Measurements from ENCODE around the gene TAMM41.
"Not testable (repeated sequence)": the region's sequence is repeated elsewhere in the genome, so short reads cannot be mapped to it uniquely, and the experiment has no call there.

The TAMM41 gene

DNA sequence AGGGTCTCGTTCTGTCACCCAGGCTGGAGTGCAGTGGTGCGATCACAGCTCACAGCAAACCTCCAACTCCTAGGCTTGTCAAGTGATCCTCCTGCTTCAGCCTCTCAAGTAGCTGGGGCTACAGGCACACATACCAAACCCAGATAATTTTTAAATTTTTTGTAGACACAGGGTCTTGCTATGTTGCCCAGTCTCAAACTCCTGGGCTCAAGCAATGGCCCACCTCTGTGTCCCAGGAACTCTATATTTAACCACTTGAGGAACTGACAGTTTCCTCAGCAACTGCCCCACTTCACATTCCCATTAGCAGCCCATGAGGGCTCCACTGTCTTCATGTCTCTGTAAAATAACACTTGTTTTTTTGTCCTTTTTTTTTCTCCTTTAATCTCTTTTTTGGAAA is 68.4 kb downstream of the TAMM41 start:
- Histone ChIP-seq H3K27ac (no peak overlapping the region), H3K4me3 (no peak overlapping the region), H3K36me3 (ENCODE audit: insufficient read depth, low read length) (no peaks in the 10 kb centered on the region), H3K9me3 (ENCODE audit: low read depth, low read length) (no peaks in the 10 kb centered on the region), H3K9ac (ENCODE audit: insufficient read length) (no peak overlapping the region)
- no peak for DNase-seq (ENCODE audit: low read depth, low spot score)
- TF ChIP-seq POLR2AphosphoS5 (IDR thresholded peaks at IDR 0.05; ENCODE audit: borderline replicate concordance, low read depth, low read length) (no peak), FOXP2 (optimal IDR thresholded peaks at IDR 0.05; ENCODE audit: control extremely low read depth, extremely low read length, insufficient read depth) (no peak), EZH2 (IDR thresholded peaks at IDR 0.05) (no peak)

DNA sequence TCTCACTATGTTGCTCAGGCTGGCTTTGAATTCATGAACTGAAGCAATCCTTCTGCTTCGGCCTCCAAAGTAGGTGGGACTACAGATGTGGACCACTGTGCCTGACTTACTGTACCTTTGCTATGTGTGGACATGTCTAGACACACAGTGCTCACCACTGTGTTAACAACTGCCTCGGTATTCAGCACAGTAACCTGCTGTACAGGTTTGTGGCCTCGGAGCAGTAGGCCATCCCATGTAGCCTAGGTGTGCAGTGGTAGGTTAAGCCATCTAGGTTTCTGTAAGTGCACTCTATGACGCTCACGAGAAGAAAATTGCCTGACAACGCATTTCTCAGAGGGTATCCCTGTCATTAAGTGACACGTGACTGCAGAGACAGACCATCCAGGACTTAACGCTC is 70.3 kb downstream of the TAMM41 start:
- no peaks in the 10 kb centered on the region for H3K9me3 ChIP-seq (ENCODE audit: low read depth, low read length)
- no peak overlapping the region for H3K9ac ChIP-seq (ENCODE audit: insufficient read length)
- H3K27ac ChIP-seq, result no peak overlapping the region
- H3K36me3 ChIP-seq (ENCODE audit: insufficient read depth, low read length), result no peaks in the 10 kb centered on the region
- H3K4me3 ChIP-seq, result no peak overlapping the region
- DNase-seq (ENCODE audit: low read depth, low spot score), result no peak
- no peak for TF ChIP-seq FOXP2 (optimal IDR thresholded peaks at IDR 0.05; ENCODE audit: control extremely low read depth, extremely low read length, insufficient read depth)
- TF ChIP-seq EZH2 (IDR thresholded peaks at IDR 0.05), result no peak
- TF ChIP-seq POLR2AphosphoS5 (IDR thresholded peaks at IDR 0.05; ENCODE audit: borderline replicate concordance, low read depth, low read length), result no peak

- Histone ChIP-seq H3K4me3 (no peak overlapping the region), H3K9me3 (ENCODE audit: low read depth, low read length) (no peaks in the 10 kb centered on the region), H3K9ac (ENCODE audit: insufficient read length) (no peak overlapping the region), H3K36me3 (ENCODE audit: insufficient read depth, low read length) (no peaks in the 10 kb centered on the region), H3K27ac (no peak overlapping the region)
- DNase-seq (ENCODE audit: low read depth, low spot score), result no peak
- TF ChIP-seq EZH2 (IDR thresholded peaks at IDR 0.05), result no peak
Measured at GRCh38 chr3:11775493-11775892, 71.2 kb downstream of the TAMM41 start.

GRCh38 chr3:11774296-11774877 is 72.3 kb downstream of the TAMM41 start:
- H3K4me3 ChIP-seq, result no peak overlapping the region
- no peak overlapping the region for H3K9ac ChIP-seq (ENCODE audit: insufficient read length)
- H3K36me3 ChIP-seq (ENCODE audit: insufficient read depth, low read length), result no peaks in the 10 kb centered on the region
- no peak for DNase-seq (ENCODE audit: low read depth, low spot score)
- TF ChIP-seq EZH2 (IDR thresholded peaks at IDR 0.05), result no peak
- TF ChIP-seq POLR2AphosphoS5 (IDR thresholded peaks at IDR 0.05; ENCODE audit: borderline replicate concordance, low read depth, low read length), result no peak
- no peak for TF ChIP-seq FOXP2 (optimal IDR thresholded peaks at IDR 0.05; ENCODE audit: control extremely low read depth, extremely low read length, insufficient read depth)
- H3K9me3 ChIP-seq (ENCODE audit: low read depth, low read length), result no peaks in the 10 kb centered on the region
- no peak overlapping the region for H3K27ac ChIP-seq

GRCh38 chr3:11771931-11772330 is 74.8 kb downstream of the TAMM41 start:
- H3K36me3 ChIP-seq (ENCODE audit: insufficient read depth, low read length); DNase-seq (ENCODE audit: low read depth, low spot score); H3K9me3 ChIP-seq (ENCODE audit: low read depth, low read length); H3K9ac ChIP-seq (ENCODE audit: insufficient read length); H3K4me3 ChIP-seq; H3K27ac ChIP-seq: not testable (repeated sequence)

GRCh38 chr3:11770477-11771391 is 76.0 kb downstream of the TAMM41 start:
- Histone ChIP-seq H3K4me3 (peak overlapping the region; percentile 45), H3K9ac (ENCODE audit: insufficient read length) (no peak overlapping the region), H3K36me3 (ENCODE audit: insufficient read depth, low read length) (no peaks in the 10 kb centered on the region), H3K9me3 (ENCODE audit: low read depth, low read length) (no peaks in the 10 kb centered on the region), H3K27ac (no peak overlapping the region)
- TF ChIP-seq EZH2 (IDR thresholded peaks at IDR 0.05) (no peak), FOXP2 (optimal IDR thresholded peaks at IDR 0.05; ENCODE audit: control extremely low read depth, extremely low read length, insufficient read depth) (no peak), POLR2AphosphoS5 (IDR thresholded peaks at IDR 0.05; ENCODE audit: borderline replicate concordance, low read depth, low read length) (no peak)
- peak; percentile 18 for DNase-seq (ENCODE audit: low read depth, low spot score)

- Histone ChIP-seq H3K9me3 (ENCODE audit: low read depth, low read length) (no peaks in the 10 kb centered on the region), H3K9ac (ENCODE audit: insufficient read length) (no peak overlapping the region), H3K27ac (no peak overlapping the region), H3K4me3 (peak overlapping the region; percentile 45), H3K36me3 (ENCODE audit: insufficient read depth, low read length) (no peaks in the 10 kb centered on the region)
- TF ChIP-seq POLR2AphosphoS5 (IDR thresholded peaks at IDR 0.05; ENCODE audit: borderline replicate concordance, low read depth, low read length) (no peak), FOXP2 (optimal IDR thresholded peaks at IDR 0.05; ENCODE audit: control extremely low read depth, extremely low read length, insufficient read depth) (no peak), EZH2 (IDR thresholded peaks at IDR 0.05) (no peak)
- no peak for DNase-seq (ENCODE audit: low read depth, low spot score)
Measured at GRCh38 chr3:11769704-11770476, 76.8 kb downstream of the TAMM41 start.

GRCh38 chr3:11768604-11769003 is 78.1 kb downstream of the TAMM41 start:
- H3K36me3 ChIP-seq (ENCODE audit: insufficient read depth, low read length), result no peaks in the 10 kb centered on the region
- H3K4me3 ChIP-seq, result no peak overlapping the region
- TF ChIP-seq FOXP2 (optimal IDR thresholded peaks at IDR 0.05; ENCODE audit: control extremely low read depth, extremely low read length, insufficient read depth) (no peak), EZH2 (IDR thresholded peaks at IDR 0.05) (no peak), POLR2AphosphoS5 (IDR thresholded peaks at IDR 0.05; ENCODE audit: borderline replicate concordance, low read depth, low read length) (no peak)
- H3K9me3 ChIP-seq (ENCODE audit: low read depth, low read length), result no peaks in the 10 kb centered on the region
- H3K9ac ChIP-seq (ENCODE audit: insufficient read length), result no peak overlapping the region
- no peak for DNase-seq (ENCODE audit: low read depth, low spot score)
- no peak overlapping the region for H3K27ac ChIP-seq
